ENCODE results near the gene SOHLH2. TPM values are rescaled to one million over a fixed set of nuclear protein-coding genes. Genes with fewer than 3 reads are reported as not detected.

SOHLH2 gene
- total RNA-seq, 4 donors from 2014 or later: 2.4 TPM; not detected in 3

- no peaks in the 10 kb centered on the region for H3K36me3 ChIP-seq
- intact Hi-C loops (cut with DNase I; ENCODE audit: low total_unique reads): no loop called here
- H3K27me3 ChIP-seq: no peaks in the 10 kb centered on the region
- ATAC-seq (no peak), DNase-seq (no peak)
- TF ChIP-seq POLR2A (IDR thresholded peaks at IDR 0.05) (no peak), CTCF (IDR thresholded peaks at IDR 0.05 in 4 of 5, conservative IDR thresholded peaks at IDR 0.05 in 1 of 5) (no peak)
- in situ Hi-C loops (cut with MboI; ENCODE audit: low sequenced_read_pairs in 4 of 4): no loop called here
- H3K4me1 ChIP-seq: peaks cover 0 to 4% of the 10 kb centered on the region in 2 donors
- H3K9me3 ChIP-seq: peaks cover 0 to 4% (median 0%) of the 10 kb centered on the region in 3 donors
- peak overlapping the region in 1 of 4 donors; percentile 57 for H3K27ac ChIP-seq
- H3K4me3 ChIP-seq: no peak overlapping the region
These were observed 67.7 kb downstream of the SOHLH2 start for GRCh38 chr13:36146511-36147269.

GRCh38 chr13:36143738-36144137 lies 70.6 kb downstream of the SOHLH2 start:
- in situ Hi-C loops (cut with MboI; ENCODE audit: low sequenced_read_pairs in 4 of 4) (no loop called here), intact Hi-C loops (cut with DNase I; ENCODE audit: low total_unique reads) (no loop called here)
- no peaks in the 10 kb centered on the region for H3K36me3 ChIP-seq
- no peak overlapping the region for H3K4me3 ChIP-seq
- TF ChIP-seq POLR2A (IDR thresholded peaks at IDR 0.05) (no peak), CTCF (IDR thresholded peaks at IDR 0.05 in 4 of 5, conservative IDR thresholded peaks at IDR 0.05 in 1 of 5) (no peak)
- ATAC-seq (no peak), DNase-seq (no peak)
- peaks cover 0 to 4% (median 0%) of the 10 kb centered on the region in 3 donors for H3K9me3 ChIP-seq
- H3K4me1 ChIP-seq: peaks cover 0 to 3% of the 10 kb centered on the region in 2 donors
- H3K27me3 ChIP-seq: no peaks in the 10 kb centered on the region
- no peak overlapping the region for H3K27ac ChIP-seq

- ATAC-seq (no peak), DNase-seq (no peak)
- no peak overlapping the region for H3K4me3 ChIP-seq
- H3K4me1 ChIP-seq: no peaks in the 10 kb centered on the region
- intact Hi-C loops (cut with DNase I; ENCODE audit: low total_unique reads) (no loop called here), in situ Hi-C loops (cut with MboI; ENCODE audit: low sequenced_read_pairs in 4 of 4) (no loop called here)
- TF ChIP-seq POLR2A (IDR thresholded peaks at IDR 0.05) (no peak), CTCF (IDR thresholded peaks at IDR 0.05 in 4 of 5, conservative IDR thresholded peaks at IDR 0.05 in 1 of 5) (no peak)
- H3K36me3 ChIP-seq: no peaks in the 10 kb centered on the region
- H3K27ac ChIP-seq: no peak overlapping the region
- H3K27me3 ChIP-seq: no peaks in the 10 kb centered on the region
- peaks cover 0 to 4% (median 0%) of the 10 kb centered on the region in 3 donors for H3K9me3 ChIP-seq
These were observed 71.6 kb downstream of the SOHLH2 start for GRCh38 chr13:36142735-36143134.

GRCh38 chr13:36135876-36136275 lies 78.5 kb downstream of the SOHLH2 start:
- DNase-seq (no peak), ATAC-seq (no peak)
- TF ChIP-seq POLR2A (IDR thresholded peaks at IDR 0.05) (no peak), CTCF (IDR thresholded peaks at IDR 0.05 in 4 of 5, conservative IDR thresholded peaks at IDR 0.05 in 1 of 5) (no peak)
- peaks cover 0 to 4% (median 3%) of the 10 kb centered on the region in 3 donors for H3K27me3 ChIP-seq
- H3K9me3 ChIP-seq: no peaks in the 10 kb centered on the region
- H3K27ac ChIP-seq: no peak overlapping the region
- in situ Hi-C loops (cut with MboI; ENCODE audit: low sequenced_read_pairs in 4 of 4) (no loop called here), intact Hi-C loops (cut with DNase I; ENCODE audit: low total_unique reads) (no loop called here)
- no peaks in the 10 kb centered on the region for H3K36me3 ChIP-seq
- H3K4me3 ChIP-seq: no peak overlapping the region
- H3K4me1 ChIP-seq: no peaks in the 10 kb centered on the region
